ENCODE measurements around the gene IQCE.

GRCh38 chr7:2587778-2588177 lies 29.0 kb downstream of the IQCE start:
- TF ChIP-seq CTCF (IDR thresholded peaks at IDR 0.05; ENCODE audit: poor library complexity, severe bottlenecking) (no peak), SMC3 (conservative IDR thresholded peaks at IDR 0.05; ENCODE audit: poor library complexity) (no peak), TAF1 (IDR thresholded peaks at IDR 0.05; ENCODE audit: low read depth) (no peak), EZH2 (IDR thresholded peaks at IDR 0.05; ENCODE audit: borderline replicate concordance, insufficient read depth, low read length, poor library complexity, severe bottlenecking) (no peak), POLR2AphosphoS5 (IDR thresholded peaks at IDR 0.05) (no peak), REST (IDR thresholded peaks at IDR 0.05; ENCODE audit: borderline replicate concordance) (no peak), EP300 (conservative IDR thresholded peaks at IDR 0.05; ENCODE audit: poor library complexity, severe bottlenecking) (no peak), RAD21 (conservative IDR thresholded peaks at IDR 0.05) (no peak), MXI1 (conservative IDR thresholded peaks at IDR 0.05; ENCODE audit: poor library complexity, severe bottlenecking) (no peak)

All from neural cell (in vitro differentiated cells).